ENCODE data around the gene INCENP.
A peak's percentile ranks its signal among the peaks of the same experiment; 100 is the strongest.
"Not testable (repeated sequence)": the region's sequence is repeated elsewhere in the genome, so short reads cannot be mapped to it uniquely, and the experiment has no call there.

INCENP gene

GRCh38 chr11:62186195-62186594 is 62.4 kb downstream of the INCENP start:
- Histone ChIP-seq H3K36me3 (no peaks in the 10 kb centered on the region), H3K4me1 (no peaks in the 10 kb centered on the region), H3K9me3 (no peaks in the 10 kb centered on the region), H3K4me3 (ENCODE audit: low read depth, low read length) (no peak overlapping the region), H3K27me3 (peaks cover 7% of the 10 kb centered on the region; the same call in 1 of the 2 replicates)
- DNase-seq = no peak
- no peak for TF ChIP-seq CTCF (IDR thresholded peaks at IDR 0.05; ENCODE audit: low read depth, low read length)

- Histone ChIP-seq H3K4me3 (ENCODE audit: low read depth, low read length) (no peak within 1 kb of the TSS), H3K36me3 (no peaks in the 10 kb centered on the region), H3K4me1 (no peaks in the 10 kb centered on the region), H3K27me3 (peaks cover 7% of the 10 kb centered on the region; the same call in 1 of the 2 replicates), H3K9me3 (no peaks in the 10 kb centered on the region)
- TF ChIP-seq CTCF (IDR thresholded peaks at IDR 0.05; ENCODE audit: low read depth, low read length) = no peak
- DNase-seq = no peak
Observed at GRCh38 chr11:62190011-62190410, 66.2 kb downstream of the INCENP start, which contains the start of gene SCGB1D1. SCGB1D1 (plus strand) TSS chr11:62190216; CDS start chr11:62190285, 69 bp downstream.

- Histone ChIP-seq H3K4me1 (no peaks in the 10 kb centered on the region), H3K4me3 (ENCODE audit: low read depth, low read length) (no peak overlapping the region), H3K27me3 (peaks cover 7% of the 10 kb centered on the region; the same call in 1 of the 2 replicates), H3K36me3 (no peaks in the 10 kb centered on the region), H3K9me3 (no peaks in the 10 kb centered on the region)
- no peak for TF ChIP-seq CTCF (IDR thresholded peaks at IDR 0.05; ENCODE audit: low read depth, low read length)
- DNase-seq = no peak
Observed at GRCh38 chr11:62193952-62194351, 70.1 kb downstream of the INCENP start.

- H3K27me3 ChIP-seq; H3K36me3 ChIP-seq; H3K4me1 ChIP-seq; DNase-seq; H3K9me3 ChIP-seq; H3K4me3 ChIP-seq (ENCODE audit: low read depth, low read length): not testable (repeated sequence)
Observed at GRCh38 chr11:62195010-62195409, 71.2 kb downstream of the INCENP start.

GRCh38 chr11:62195945-62196344 is 72.1 kb downstream of the INCENP start:
- no peak for DNase-seq
- Histone ChIP-seq H3K36me3 (no peaks in the 10 kb centered on the region), H3K4me1 (no peaks in the 10 kb centered on the region), H3K4me3 (ENCODE audit: low read depth, low read length) (no peak overlapping the region), H3K9me3 (no peaks in the 10 kb centered on the region), H3K27me3 (no peaks in the 10 kb centered on the region)
- peak; percentile 24; the same call in 1 of the 2 replicates for TF ChIP-seq CTCF (IDR thresholded peaks at IDR 0.05; ENCODE audit: low read depth, low read length)

GRCh38 chr11:62197400-62197799 is 73.6 kb downstream of the INCENP start:
- not testable (repeated sequence) for H3K27me3 ChIP-seq; H3K9me3 ChIP-seq; H3K4me1 ChIP-seq; H3K4me3 ChIP-seq (ENCODE audit: low read depth, low read length); DNase-seq; H3K36me3 ChIP-seq

- DNase-seq = no peak
- TF ChIP-seq CTCF (IDR thresholded peaks at IDR 0.05; ENCODE audit: low read depth, low read length) = no peak
- Histone ChIP-seq H3K4me3 (ENCODE audit: low read depth, low read length) (no peak overlapping the region), H3K27me3 (no peaks in the 10 kb centered on the region), H3K36me3 (no peaks in the 10 kb centered on the region), H3K4me1 (no peaks in the 10 kb centered on the region), H3K9me3 (no peaks in the 10 kb centered on the region)
Observed at GRCh38 chr11:62201376-62201775, 77.6 kb downstream of the INCENP start.
